ENCODE results near the gene NDUFA8. TPM values are rescaled to one million over a fixed set of nuclear protein-coding genes. Genes with fewer than 3 reads are reported as not detected.

Gene NDUFA8
- polyA plus RNA-seq, 1 experiment: 52.4 TPM

GRCh38 chr9:122129969-122130368, 29.6 kb downstream of the NDUFA8 start:
- no peak overlapping the region for H3K4me3 ChIP-seq (ENCODE audit: low read depth, low read length)
- H3K36me3 ChIP-seq (ENCODE audit: control insufficient read depth, insufficient read depth, low read length): no peaks in the 10 kb centered on the region
- no peaks in the 10 kb centered on the region for H3K27me3 ChIP-seq (ENCODE audit: control insufficient read depth, insufficient read depth, low read length)
- no peak for DNase-seq (ENCODE audit: low read depth)
- CTCF ChIA-PET: interaction anchor here (0.7 to 12.3 kb wide), 4 partner anchors 15 to 315 kb away, joined by 3 to 422 read pairs (median 4); no protein-coding TSS in a partner anchor
- TF ChIP-seq, protein P1, sequence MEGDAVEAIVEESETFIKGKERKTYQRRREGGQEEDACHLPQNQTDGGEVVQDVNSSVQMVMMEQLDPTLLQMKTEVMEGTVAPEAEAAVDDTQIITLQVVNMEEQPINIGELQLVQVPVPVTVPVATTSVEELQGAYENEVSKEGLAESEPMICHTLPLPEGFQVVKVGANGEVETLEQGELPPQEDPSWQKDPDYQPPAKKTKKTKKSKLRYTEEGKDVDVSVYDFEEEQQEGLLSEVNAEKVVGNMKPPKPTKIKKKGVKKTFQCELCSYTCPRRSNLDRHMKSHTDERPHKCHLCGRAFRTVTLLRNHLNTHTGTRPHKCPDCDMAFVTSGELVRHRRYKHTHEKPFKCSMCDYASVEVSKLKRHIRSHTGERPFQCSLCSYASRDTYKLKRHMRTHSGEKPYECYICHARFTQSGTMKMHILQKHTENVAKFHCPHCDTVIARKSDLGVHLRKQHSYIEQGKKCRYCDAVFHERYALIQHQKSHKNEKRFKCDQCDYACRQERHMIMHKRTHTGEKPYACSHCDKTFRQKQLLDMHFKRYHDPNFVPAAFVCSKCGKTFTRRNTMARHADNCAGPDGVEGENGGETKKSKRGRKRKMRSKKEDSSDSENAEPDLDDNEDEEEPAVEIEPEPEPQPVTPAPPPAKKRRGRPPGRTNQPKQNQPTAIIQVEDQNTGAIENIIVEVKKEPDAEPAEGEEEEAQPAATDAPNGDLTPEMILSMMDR (IDR thresholded peaks at IDR 0.05; ENCODE audit: insufficient read depth, low read depth, low read length): no peak
- POLR2A ChIA-PET: no interaction called here

GRCh38 chr9:122128969-122129343, 30.6 kb downstream of the NDUFA8 start:
- TF ChIP-seq, protein P1 (IDR thresholded peaks at IDR 0.05; ENCODE audit: insufficient read depth, low read depth, low read length): no peak
- DNase-seq (ENCODE audit: low read depth): no peak
- H3K36me3 ChIP-seq (ENCODE audit: control insufficient read depth, insufficient read depth, low read length): no peaks in the 10 kb centered on the region
- ChIA-PET CTCF (interaction anchor here (0.5 to 12.3 kb wide), 4 partner anchors 16 to 237 kb away, joined by 3 to 422 read pairs (median 4); no protein-coding TSS in a partner anchor), POLR2A (no interaction called here)
- no peaks in the 10 kb centered on the region for H3K27me3 ChIP-seq (ENCODE audit: control insufficient read depth, insufficient read depth, low read length)
- no peak overlapping the region for H3K4me3 ChIP-seq (ENCODE audit: low read depth, low read length)

DNA sequence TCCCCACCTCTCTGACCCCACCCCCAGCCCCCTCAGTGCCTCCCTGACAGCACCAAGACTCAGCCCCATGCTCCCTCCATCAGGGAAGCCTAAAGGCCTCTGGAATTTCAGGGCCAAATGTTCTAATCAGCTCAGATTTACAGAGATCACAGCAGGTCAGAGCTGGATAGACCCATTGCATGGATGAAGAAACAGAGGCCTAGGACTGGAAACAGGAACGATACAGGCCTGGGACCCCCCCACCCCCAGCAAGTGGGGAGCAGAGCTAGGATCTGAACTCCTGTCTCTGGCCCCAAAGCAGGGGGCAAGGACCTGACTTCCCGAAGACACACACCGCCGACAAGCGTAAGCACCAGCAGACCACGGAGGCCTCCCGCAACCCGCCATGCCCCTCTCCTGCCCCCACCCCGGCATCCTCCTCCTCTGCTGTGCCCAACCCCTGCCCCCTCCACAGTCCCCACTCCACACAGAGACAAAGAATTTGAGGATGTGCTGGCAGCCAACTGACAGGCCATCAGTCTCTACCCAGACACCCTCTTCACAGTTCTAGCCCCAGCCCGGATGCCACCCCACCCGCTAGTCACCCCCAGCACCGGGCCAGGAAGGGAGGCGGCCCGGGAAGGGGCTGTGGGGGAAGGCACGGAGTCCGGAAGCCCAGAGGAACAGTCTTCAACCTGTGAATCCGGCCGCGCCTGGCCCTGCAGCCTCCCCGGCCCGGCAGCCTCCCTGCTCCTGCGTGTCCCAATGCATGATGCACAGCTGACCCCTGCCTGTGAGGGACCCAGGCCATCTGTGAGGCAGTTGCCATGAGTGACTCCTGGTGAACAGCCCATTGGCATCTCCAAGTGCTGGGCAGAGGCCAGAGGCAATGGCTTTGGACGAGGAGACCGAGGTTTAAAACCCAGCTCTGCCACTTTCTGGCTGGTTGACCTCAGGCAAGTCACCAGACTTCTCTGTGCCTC, 31.3 kb downstream of the NDUFA8 start:
- DNase-seq (ENCODE audit: low read depth): no peak
- Histone ChIP-seq H3K36me3 (ENCODE audit: control insufficient read depth, insufficient read depth, low read length) (no peaks in the 10 kb centered on the region), H3K4me3 (ENCODE audit: low read depth, low read length) (no peak overlapping the region), H3K27me3 (ENCODE audit: control insufficient read depth, insufficient read depth, low read length) (no peaks in the 10 kb centered on the region)
- TF ChIP-seq, protein P1 (IDR thresholded peaks at IDR 0.05; ENCODE audit: insufficient read depth, low read depth, low read length): no peak
- ChIA-PET CTCF (interaction anchor here (0.5 to 12.3 kb wide), 7 partner anchors 9 to 317 kb away, joined by 3 to 422 read pairs (median 3); no protein-coding TSS in a partner anchor), POLR2A (no interaction called here)

GRCh38 chr9:122127396-122127798, 32.2 kb downstream of the NDUFA8 start:
- DNase-seq (ENCODE audit: low read depth): no peak
- Histone ChIP-seq H3K4me3 (ENCODE audit: low read depth, low read length) (no peak overlapping the region), H3K36me3 (ENCODE audit: control insufficient read depth, insufficient read depth, low read length) (no peaks in the 10 kb centered on the region), H3K27me3 (ENCODE audit: control insufficient read depth, insufficient read depth, low read length) (no peaks in the 10 kb centered on the region)
- POLR2A ChIA-PET: no interaction called here
- TF ChIP-seq, protein P1 (IDR thresholded peaks at IDR 0.05; ENCODE audit: insufficient read depth, low read depth, low read length): no peak
- CTCF ChIA-PET: interaction anchor here (0.5 to 12.3 kb wide), 10 partner anchors 10 to 683 kb away, joined by 3 to 422 read pairs (median 4); partner anchors contain the start of genes MRRF and RBM18

Data from BJ (cell line).